GM12872 (cell line): ENCODE data around the gene MAG.

Source experiments
- CTCF ChIP-seq: IDR thresholded peaks from 3 replicates; pipeline ENCODE4 v1.5.1; 2011; ENCODE audit warnings: low read depth, mild to moderate bottlenecking, low read length, moderate library complexity; ENCODE audit not compliant: insufficient read depth

Gene MAG

GRCh38 chr19:35266520-35267352 lies 25.2 kb upstream of the MAG start:
- no peak for TF ChIP-seq CTCF

GRCh38 chr19:35267353-35267817 lies 24.6 kb upstream of the MAG start:
- TF ChIP-seq CTCF, result no peak

GRCh38 chr19:35267818-35268535 lies 24.0 kb upstream of the MAG start:
- TF ChIP-seq CTCF, result no peak

GRCh38 chr19:35268536-35269437 lies 23.2 kb upstream of the MAG start, which contains the start of gene USF2:
USF2 (plus strand) TSS chr19:35268962; CDS start chr19:35269102, 140 bp downstream.
- no peak for TF ChIP-seq CTCF

- TF ChIP-seq CTCF, result peak; percentile 65
Measured at GRCh38 chr19:35269438-35270117, 22.4 kb upstream of the MAG start.

GRCh38 chr19:35270381-35270811 lies 21.6 kb upstream of the MAG start:
- TF ChIP-seq CTCF, result no peak
